Fibroblast of villous mesenchyme (primary cell): ENCODE data around the gene VWF. TPM values are rescaled to one million over a fixed set of nuclear protein-coding genes. Genes with fewer than 3 reads are reported as not detected.

Experiments used
- DNase-seq: peaks from one replicate; pipeline ENCODE4 v3.0.0-alpha.2; 2010; ENCODE audit warnings: low read depth
- H3K4me3 ChIP-seq: 2 replicates; pipeline ENCODE4 v1.5.1; 2011; ENCODE audit warnings: low read depth, mild to moderate bottlenecking, low read length
- total RNA-seq: library from RNA; depleted of rRNA; stranded (reverse); fragments of >200 nt; gene quantifications from 2 replicates; pipeline ENCODE4 v1.2.3, GENCODE V29; 2012
- TF ChIP-seq, protein P1 (sequence below): IDR thresholded peaks from 2 replicates; pipeline ENCODE4 v1.5.1; 2012; ENCODE audit warnings: low read depth, mild to moderate bottlenecking, low read length; ENCODE audit not compliant: insufficient read depth

VWF gene
- total RNA-seq, 1 donor: under 0.01 TPM

DNA sequence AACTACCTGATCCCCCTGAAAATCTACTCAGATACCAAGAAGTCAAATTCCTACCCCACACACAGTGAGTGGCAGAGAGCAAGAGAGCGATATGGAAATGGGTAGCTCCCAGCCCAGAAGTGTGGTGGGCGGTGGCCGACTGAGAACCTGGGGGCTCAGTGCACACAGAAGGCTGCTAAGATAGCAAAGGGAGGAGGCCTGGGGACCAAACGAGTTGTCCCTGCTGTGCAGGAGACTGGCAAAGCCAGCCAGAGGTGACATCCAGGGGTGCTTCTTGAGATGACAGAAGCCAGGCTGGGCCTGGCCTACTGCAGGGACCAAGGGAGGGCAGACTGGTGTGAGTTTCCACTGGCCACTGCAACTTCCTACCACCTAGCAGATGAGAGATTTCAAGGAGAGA is 52.9 kb downstream of the VWF start:
- TF ChIP-seq, protein P1, sequence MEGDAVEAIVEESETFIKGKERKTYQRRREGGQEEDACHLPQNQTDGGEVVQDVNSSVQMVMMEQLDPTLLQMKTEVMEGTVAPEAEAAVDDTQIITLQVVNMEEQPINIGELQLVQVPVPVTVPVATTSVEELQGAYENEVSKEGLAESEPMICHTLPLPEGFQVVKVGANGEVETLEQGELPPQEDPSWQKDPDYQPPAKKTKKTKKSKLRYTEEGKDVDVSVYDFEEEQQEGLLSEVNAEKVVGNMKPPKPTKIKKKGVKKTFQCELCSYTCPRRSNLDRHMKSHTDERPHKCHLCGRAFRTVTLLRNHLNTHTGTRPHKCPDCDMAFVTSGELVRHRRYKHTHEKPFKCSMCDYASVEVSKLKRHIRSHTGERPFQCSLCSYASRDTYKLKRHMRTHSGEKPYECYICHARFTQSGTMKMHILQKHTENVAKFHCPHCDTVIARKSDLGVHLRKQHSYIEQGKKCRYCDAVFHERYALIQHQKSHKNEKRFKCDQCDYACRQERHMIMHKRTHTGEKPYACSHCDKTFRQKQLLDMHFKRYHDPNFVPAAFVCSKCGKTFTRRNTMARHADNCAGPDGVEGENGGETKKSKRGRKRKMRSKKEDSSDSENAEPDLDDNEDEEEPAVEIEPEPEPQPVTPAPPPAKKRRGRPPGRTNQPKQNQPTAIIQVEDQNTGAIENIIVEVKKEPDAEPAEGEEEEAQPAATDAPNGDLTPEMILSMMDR: no peak
- DNase-seq: no peak
- no peak overlapping the region for H3K4me3 ChIP-seq

- TF ChIP-seq, protein P1: no peak
- no peak for DNase-seq
- no peak overlapping the region for H3K4me3 ChIP-seq
Observed at GRCh38 chr12:6070472-6071257, 53.8 kb downstream of the VWF start.

DNA sequence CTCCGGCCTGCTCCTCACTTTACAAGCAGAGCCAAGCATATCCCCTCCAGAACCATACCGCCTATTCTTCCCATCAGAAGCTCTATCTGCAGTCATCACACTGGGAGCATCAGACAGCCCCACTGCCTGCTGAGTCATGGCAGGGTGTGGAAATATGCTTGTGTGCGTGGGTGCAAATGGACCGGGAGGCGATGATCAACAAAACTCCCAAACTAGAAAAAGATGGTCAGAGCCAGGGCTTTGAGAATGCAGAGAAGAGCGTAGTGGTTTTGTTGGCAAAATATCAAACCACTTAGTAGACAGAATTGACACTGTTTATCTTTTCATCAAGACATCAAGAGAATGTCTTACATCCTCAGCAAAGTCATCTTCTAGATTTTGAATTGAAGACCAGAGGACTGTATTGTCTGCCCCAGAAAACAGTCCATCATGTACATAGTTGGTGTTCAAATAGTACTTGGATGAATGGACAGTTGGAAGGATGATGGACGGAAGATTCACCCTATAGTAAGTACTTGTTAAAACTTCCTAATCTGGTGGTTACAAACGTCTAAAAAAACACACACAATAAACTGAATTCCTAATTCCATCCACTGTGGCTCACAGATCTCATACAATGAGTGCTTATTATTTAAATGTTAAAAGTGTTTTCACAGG is 54.9 kb downstream of the VWF start:
- H3K4me3 ChIP-seq: no peak overlapping the region
- peak; percentile 91 for DNase-seq
- TF ChIP-seq, protein P1: no peak

- DNase-seq: no peak
- H3K4me3 ChIP-seq: no peak overlapping the region
- TF ChIP-seq, protein P1: no peak
Observed at GRCh38 chr12:6068227-6068626, 56.2 kb downstream of the VWF start.

DNA sequence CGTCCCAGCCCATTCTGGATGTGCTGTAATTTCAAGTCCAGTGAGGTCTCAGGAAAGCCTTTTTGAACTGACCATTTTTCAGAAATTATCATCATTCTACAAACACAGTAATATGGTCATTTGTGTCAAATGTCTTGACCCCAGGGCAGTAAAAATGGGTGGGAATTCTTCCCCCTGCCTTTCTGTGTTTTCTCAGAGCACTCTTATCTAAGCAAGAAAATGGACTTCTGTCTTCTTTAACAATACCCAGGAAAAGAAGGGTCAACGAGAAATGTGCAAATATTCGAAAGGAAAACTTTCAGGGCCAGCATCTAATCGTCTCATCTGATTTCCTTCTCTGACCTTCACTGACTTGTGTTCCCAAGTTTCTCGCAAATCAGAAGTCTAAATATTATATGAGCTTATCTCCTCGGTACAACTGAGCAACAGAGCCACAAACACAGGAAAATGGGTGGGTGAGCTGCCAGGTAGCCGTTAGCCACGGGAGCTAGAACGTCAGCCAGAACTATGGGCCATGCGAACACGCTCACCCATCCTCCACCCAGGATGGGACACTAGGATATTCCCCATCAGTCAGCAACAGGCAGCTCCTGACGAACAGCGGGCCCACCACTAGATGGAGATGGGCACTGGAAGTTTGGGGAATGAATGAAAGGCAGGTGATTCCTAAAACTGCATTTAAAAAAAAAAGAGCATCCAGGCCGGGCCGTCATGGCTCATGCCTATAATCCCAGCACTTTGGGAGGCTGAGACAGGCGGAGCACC is 57.1 kb downstream of the VWF start:
- no peak overlapping the region for H3K4me3 ChIP-seq
- TF ChIP-seq, protein P1: peak; percentile 60
- peak; percentile 42 for DNase-seq

DNA sequence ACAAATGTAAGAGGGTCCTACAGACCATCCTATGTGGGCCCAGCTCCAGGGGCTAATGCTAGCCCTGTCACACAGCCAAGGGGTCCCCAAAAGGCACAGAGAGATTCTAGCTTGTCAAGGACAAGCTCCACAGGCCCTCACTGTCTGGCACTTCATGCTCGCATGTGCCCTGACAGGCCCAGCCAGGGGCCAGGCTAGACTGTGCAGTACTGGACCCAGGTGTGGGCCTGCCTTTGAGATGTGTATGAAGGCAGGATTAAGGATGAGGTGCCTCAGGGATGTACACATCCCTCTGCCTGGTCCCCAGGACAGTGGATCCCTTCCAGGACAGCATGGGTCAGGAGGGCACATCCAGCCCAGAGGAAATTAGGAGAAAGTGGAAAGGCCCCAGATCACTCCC is 57.8 kb downstream of the VWF start:
- no peak for DNase-seq
- H3K4me3 ChIP-seq: no peak overlapping the region
- TF ChIP-seq, protein P1: no peak
